Urinary bladder (tissue), 4 donors: ENCODE measurements around the gene MX1. TPM values are rescaled to one million over a fixed set of nuclear protein-coding genes. Genes with fewer than 3 reads are reported as not detected.

Source experiments
- DNase-seq: peaks from one replicate; pipeline ENCODE4 v3.0.0-alpha.2; 2015; ENCODE audit errors: extremely low spot score
- H3K27ac ChIP-seq: one replicate; pipeline ENCODE4 v1.5.1; 2013; ENCODE audit warnings: low read depth, mild to moderate bottlenecking, moderate library complexity
- H3K36me3 ChIP-seq: one replicate; pipeline ENCODE4 v1.6.1; 2013; ENCODE audit warnings: mild to moderate bottlenecking, moderate library complexity; ENCODE audit not compliant: insufficient read depth
- H3K4me1 ChIP-seq: one replicate; pipeline ENCODE4 v1.6.1; 2013; ENCODE audit warnings: mild to moderate bottlenecking, moderate library complexity; ENCODE audit not compliant: insufficient read depth
- H3K4me3 ChIP-seq: one replicate; pipeline ENCODE4 v1.5.1; 2013; ENCODE audit warnings: low read depth, low read length
- WGBS: extraction: QIAGEN DNeasy Blood & Tissue Kit; methylation state at CpG from one replicate; pipeline ENCODE4 v1.1.7; 2013; 5-methylcytosine and 5-hydroxymethylcytosine counted together
- polyA plus RNA-seq: library from polyadenylated mRNA; stranded (reverse); fragments of 200-250 nt; gene quantifications from one replicate; pipeline ENCODE4 v1.2.3, GENCODE V29; 2013
- total RNA-seq: library from RNA; depleted of rRNA; stranded (reverse); fragments of >200 nt; gene quantifications from one replicate; pipeline ENCODE4 v1.2.3, GENCODE V29; 2014
- donor health status: healthy with polysubstance abuse.
- donor health status: healthy.

The MX1 gene, protein sequence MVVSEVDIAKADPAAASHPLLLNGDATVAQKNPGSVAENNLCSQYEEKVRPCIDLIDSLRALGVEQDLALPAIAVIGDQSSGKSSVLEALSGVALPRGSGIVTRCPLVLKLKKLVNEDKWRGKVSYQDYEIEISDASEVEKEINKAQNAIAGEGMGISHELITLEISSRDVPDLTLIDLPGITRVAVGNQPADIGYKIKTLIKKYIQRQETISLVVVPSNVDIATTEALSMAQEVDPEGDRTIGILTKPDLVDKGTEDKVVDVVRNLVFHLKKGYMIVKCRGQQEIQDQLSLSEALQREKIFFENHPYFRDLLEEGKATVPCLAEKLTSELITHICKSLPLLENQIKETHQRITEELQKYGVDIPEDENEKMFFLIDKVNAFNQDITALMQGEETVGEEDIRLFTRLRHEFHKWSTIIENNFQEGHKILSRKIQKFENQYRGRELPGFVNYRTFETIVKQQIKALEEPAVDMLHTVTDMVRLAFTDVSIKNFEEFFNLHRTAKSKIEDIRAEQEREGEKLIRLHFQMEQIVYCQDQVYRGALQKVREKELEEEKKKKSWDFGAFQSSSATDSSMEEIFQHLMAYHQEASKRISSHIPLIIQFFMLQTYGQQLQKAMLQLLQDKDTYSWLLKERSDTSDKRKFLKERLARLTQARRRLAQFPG
- total RNA-seq: 51.2 TPM
- polyA plus RNA-seq: 20.4 TPM

DNA sequence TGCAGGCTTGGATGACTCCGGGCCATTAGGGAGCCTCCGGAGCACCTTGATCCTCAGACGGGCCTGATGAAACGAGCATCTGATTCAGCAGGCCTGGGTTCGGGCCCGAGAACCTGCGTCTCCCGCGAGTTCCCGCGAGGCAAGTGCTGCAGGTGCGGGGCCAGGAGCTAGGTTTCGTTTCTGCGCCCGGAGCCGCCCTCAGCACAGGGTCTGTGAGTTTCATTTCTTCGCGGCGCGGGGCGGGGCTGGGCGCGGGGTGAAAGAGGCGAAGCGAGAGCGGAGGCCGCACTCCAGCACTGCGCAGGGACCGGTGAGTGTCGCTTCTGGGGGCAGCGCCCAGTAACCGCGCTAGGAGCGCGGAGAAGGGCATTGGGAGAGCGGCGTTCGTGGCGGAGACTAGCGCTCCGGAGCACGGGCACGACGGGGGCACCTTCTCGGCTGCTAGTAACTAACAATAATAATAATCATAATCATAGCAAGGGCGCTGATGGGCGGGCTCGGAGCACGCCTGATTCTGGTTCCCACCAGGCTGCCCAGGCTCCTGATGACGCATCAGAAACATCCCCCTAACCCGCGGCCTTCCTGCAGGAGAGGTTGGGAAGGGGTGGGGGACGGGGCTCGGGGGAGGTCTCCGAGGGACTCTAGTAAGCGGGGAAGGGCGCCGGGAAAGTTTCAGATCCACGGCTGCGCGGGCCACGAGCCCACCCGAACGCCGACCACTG, at the start of gene MX1:
Gene MX1 (plus strand): TSS at position 286 of the 722 bp plus-strand sequence. CDS start 5,832 bp downstream, outside the sequence.
- 2% methylated on average over 65 of the region's 65 CpGs for WGBS
- Histone ChIP-seq H3K4me3 (peak within 1 kb of the TSS; percentile 72), H3K27ac (peak within 1 kb of the TSS; percentile 71), H3K4me1 (no peaks in the 10 kb centered on the region), H3K36me3 (peaks cover 2% of the 10 kb centered on the region)
- DNase-seq: no peak

DNA sequence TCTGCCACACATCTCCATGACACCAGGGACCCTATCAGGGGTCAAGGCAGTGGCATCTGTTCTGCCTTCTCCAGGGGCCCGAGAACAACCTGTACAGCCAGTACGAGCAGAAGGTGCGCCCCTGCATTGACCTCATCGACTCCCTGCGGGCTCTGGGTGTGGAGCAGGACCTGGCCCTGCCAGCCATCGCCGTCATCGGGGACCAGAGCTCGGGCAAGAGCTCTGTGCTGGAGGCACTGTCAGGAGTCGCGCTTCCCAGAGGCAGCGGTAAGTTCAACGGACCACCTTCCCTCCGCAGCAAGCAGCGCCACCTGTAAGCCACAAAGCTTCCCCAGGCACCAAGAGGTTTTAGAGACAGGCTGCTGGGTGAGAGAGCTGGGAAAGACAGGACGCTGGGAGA, 48.3 kb upstream of the MX1 start:
- H3K36me3 ChIP-seq: no peaks in the 10 kb centered on the region
- H3K4me1 ChIP-seq: no peaks in the 10 kb centered on the region
- no peak overlapping the region for H3K27ac ChIP-seq
- H3K4me3 ChIP-seq: no peak overlapping the region
- DNase-seq: no peak
- 85% methylated on average over 16 of the region's 16 CpGs for WGBS

DNA sequence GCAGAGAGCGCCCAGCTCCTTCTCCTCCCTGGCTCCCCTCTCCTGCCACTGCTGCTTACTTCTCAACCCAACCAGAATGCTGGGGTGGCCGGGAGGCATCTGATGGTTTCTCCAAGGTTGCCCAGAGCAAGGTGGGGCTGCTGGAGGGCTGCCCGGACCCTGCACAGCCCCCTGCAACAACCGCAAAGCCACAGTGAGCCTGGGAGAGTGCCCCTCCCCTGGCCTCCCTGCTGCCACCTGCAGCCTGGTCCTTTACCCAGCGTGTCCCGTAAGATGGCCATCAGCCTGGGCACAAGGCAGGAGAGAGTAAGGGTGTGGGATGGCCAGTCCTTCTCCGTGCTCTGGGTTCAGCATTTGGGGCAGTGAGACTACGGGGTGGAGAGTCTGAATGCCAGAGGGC, 47.2 kb upstream of the MX1 start:
- DNase-seq: no peak
- H3K4me3 ChIP-seq: no peak overlapping the region
- H3K4me1 ChIP-seq: no peaks in the 10 kb centered on the region
- H3K27ac ChIP-seq: no peak overlapping the region
- no peaks in the 10 kb centered on the region for H3K36me3 ChIP-seq
- WGBS: 74% methylated on average over 8 of the region's 8 CpGs

DNA sequence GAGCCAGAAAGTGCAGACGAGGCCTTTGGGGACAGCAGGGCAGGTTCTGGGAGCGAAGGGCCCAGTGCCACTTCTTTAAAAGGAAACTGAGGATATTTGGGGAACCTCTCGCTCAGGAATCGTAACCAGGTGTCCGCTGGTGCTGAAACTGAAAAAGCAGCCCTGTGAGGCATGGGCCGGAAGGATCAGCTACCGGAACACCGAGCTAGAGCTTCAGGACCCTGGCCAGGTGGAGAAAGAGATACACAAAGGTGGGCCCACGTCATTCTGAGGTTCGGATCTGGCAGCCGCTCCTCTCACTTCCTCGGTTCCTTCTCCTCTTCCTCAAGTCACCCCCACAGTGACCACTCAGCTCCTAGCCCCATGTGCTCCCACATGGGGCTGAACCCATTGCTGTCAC, 46.1 kb upstream of the MX1 start:
- WGBS: 89% methylated on average over 12 of the region's 12 CpGs
- no peaks in the 10 kb centered on the region for H3K36me3 ChIP-seq
- H3K4me1 ChIP-seq: no peaks in the 10 kb centered on the region
- no peak overlapping the region for H3K4me3 ChIP-seq
- H3K27ac ChIP-seq: no peak overlapping the region
- no peak for DNase-seq

DNA sequence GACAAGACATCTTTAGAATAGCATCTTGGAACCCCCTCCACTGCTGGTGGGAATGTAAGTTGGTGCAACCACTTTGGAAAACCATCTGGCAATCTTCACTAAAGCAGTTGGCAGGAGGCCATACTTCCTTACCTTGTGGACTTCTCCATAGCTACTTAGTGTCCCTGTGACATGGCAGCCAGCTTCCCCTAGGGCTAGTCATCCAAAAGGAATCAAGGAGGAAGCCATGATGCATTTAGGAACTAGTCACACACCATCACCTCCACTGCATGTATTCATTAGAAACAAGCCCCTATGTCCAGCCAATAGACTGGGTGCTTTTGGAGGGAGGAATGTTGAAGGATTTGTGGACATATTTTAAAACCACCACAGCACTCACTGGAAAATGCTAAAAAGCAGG, 44.3 kb upstream of the MX1 start:
- Histone ChIP-seq H3K36me3 (no peaks in the 10 kb centered on the region), H3K4me1 (no peaks in the 10 kb centered on the region), H3K27ac (no peak overlapping the region), H3K4me3 (no peak overlapping the region)
- no peak for DNase-seq

DNA sequence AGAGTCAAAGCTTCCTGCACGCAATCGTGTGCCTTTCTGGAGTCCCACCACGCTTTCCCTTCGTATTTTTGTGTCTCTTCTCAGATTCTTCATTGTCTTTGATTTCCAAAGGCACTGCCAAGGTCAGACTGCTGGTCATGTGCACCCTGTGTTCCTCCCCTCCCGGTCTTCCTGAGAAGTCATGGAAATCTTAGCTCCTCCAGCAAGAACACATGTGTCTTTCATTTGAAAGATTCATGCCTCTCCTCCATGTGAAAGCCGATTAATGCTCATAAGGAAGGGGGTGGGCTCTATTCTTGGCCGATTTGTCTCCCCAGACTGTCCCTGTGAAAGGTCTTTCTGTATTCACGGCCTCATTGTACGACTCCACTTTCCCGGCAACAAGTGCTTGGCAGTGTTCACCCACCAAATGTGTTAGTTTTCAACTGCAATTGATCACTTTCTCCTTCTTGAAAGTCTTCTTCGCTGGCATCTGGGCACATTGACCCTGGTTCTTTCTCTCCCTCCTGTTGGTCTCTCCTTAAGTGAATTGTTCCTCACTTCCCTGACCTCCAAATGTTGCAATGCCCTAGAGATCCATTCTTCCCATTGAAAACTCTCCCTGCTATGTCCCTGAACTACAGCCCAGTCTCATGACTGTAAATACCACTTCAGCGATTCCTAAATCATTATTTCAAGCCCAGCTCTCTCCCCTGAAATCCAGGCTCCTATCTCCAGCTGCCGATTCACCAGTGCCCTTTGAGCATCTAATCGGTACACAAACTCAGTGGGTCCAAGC, 38.8 kb upstream of the MX1 start:
- Histone ChIP-seq H3K4me3 (no peak overlapping the region), H3K4me1 (no peaks in the 10 kb centered on the region), H3K36me3 (no peaks in the 10 kb centered on the region), H3K27ac (no peak overlapping the region)
- no peak for DNase-seq
- 83% methylated on average over 14 of the region's 14 CpGs for WGBS

DNA sequence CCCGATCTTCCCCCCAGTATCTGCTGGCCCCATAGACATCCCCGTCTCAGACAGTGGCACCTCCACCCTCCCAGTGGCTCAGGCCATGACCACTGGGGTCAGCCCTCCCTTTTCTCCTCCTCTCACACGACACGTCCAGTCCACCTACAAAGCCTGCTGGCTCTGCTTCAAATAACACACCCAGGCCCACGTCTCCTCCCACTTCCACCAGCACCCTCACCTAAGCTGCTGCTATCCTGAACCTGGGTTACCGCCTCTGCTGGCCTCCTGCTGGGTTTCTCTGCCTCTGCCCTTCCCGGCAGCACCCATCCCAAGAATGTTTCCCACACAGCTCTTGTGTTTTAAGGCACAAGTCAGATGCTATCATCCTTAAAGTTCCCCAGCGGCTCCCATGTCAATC, 38.2 kb upstream of the MX1 start:
- DNase-seq: no peak
- Histone ChIP-seq H3K36me3 (no peaks in the 10 kb centered on the region), H3K4me3 (no peak overlapping the region), H3K27ac (no peak overlapping the region), H3K4me1 (no peaks in the 10 kb centered on the region)
- WGBS: 84% methylated on average over 8 of the region's 8 CpGs

DNA sequence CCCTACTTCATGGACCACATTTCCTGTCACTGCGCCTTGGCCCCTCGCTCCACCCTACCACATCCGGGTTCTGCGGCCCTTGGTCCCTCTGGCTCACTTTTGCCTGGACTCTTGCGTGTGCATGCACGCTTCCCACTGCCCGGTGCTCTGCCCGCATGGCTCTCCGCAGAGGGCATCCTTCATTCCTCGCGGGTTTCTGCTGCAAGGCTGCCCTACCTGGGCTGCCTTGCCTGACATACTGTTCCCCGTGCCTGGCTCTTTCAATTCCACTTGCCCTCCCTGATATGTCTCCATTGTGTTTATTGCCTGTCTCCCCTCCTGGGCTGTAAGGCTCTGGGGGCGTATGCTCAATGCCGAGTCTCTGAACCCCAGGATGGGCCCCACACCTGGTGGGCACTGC, 37.8 kb upstream of the MX1 start:
- H3K36me3 ChIP-seq: no peaks in the 10 kb centered on the region
- WGBS: 94% methylated on average over 14 of the region's 14 CpGs
- no peak for DNase-seq
- H3K4me3 ChIP-seq: no peak overlapping the region
- H3K27ac ChIP-seq: no peak overlapping the region
- no peaks in the 10 kb centered on the region for H3K4me1 ChIP-seq

DNA sequence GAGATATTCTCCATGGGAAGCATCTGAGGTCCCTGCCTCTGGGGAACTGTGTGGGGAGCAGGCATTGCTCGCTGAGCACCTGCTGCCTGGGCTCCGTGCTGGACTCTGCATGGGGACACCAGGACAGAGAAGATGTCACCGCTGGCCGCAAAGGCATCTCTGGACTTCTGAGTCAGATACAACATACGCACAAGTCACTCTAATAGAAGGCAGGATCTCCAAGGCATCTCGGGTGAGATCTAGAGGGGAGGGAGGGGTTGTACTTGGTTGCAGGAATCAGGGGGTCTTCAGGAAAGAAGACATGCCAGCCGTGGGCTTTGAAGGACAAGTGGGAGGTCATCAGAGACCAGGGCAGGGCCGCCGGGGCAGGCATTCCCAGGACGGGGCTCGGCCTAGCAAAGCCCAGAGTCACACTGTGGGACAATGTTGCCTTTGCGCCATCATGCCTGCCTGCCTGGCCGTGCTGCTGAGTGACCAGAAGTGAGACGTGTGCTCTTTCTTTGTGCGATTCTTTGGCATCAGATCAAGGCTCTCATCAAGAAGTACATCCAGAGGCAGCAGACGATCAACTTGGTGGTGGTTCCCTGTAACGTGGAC, 35.9 kb upstream of the MX1 start:
- no peak for DNase-seq
- 90% methylated on average over 17 of the region's 17 CpGs for WGBS
- H3K4me1 ChIP-seq: no peaks in the 10 kb centered on the region

DNA sequence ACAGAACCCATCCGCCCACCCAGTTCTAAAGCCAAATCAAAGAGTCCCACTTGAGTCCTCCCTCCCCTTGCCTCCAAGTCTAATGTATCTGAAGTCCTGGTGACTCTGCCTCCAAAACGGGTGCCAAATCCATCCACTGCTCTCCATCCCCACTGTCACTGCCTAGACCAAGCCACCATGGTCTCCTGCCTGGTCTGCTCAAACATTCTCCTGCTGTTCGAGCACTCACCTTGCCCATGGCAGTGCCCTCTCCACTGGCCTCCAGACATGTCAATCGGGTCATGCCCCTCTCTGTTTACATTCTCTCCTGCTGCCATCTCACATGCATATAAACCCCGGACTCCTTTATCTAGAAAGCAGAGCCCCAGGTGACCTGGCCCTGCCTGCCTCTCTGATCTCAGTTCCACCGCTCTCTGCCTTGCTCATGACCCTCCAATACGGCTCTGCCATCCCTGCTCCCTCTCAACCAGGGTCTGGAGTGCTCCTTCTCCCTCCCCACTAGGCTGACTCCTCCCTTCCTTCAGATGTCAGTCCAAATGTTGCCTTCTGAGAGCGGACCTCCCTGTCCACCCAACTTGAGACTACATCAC, 32.1 kb upstream of the MX1 start:
- no peak for DNase-seq
- WGBS: 88% methylated on average over 8 of the region's 8 CpGs
- Histone ChIP-seq H3K4me1 (no peaks in the 10 kb centered on the region), H3K4me3 (no peak overlapping the region), H3K36me3 (no peaks in the 10 kb centered on the region), H3K27ac (no peak overlapping the region)

More for the DNA sequence above, 35.9 kb upstream of the MX1 start:
- no peaks in the 10 kb centered on the region for H3K36me3 ChIP-seq
- H3K27ac ChIP-seq: no peak overlapping the region
- no peak overlapping the region for H3K4me3 ChIP-seq

DNA sequence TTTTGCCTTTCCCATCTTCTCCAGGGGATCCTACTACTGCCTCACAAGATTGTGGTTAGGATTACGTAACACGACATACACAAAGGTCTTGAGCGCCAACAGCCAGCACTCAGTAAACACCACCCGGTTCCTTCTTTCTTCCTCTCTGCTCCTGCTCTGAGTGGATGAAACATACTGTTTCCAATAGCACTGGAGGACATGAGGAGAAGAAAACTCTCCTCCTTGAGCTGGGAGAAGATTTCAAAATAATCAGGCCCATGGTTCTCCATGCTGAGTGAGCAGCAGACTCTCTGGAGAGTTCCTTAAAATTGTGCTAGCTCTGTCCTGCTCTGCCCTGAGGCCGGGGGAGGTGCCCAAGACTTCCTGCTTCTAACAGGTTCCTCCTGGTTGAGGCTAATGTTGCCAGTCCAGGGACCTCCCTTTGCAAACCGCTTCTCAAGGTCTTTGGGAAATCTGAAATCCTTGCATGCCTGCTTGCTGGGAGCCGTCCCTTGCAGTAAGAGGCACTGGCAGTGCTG, 29.4 kb upstream of the MX1 start:
- Histone ChIP-seq H3K4me1 (no peaks in the 10 kb centered on the region), H3K27ac (no peak overlapping the region), H3K4me3 (no peak overlapping the region), H3K36me3 (no peaks in the 10 kb centered on the region)
- no peak for DNase-seq
- 57% methylated on average over 7 of the region's 7 CpGs for WGBS

DNA sequence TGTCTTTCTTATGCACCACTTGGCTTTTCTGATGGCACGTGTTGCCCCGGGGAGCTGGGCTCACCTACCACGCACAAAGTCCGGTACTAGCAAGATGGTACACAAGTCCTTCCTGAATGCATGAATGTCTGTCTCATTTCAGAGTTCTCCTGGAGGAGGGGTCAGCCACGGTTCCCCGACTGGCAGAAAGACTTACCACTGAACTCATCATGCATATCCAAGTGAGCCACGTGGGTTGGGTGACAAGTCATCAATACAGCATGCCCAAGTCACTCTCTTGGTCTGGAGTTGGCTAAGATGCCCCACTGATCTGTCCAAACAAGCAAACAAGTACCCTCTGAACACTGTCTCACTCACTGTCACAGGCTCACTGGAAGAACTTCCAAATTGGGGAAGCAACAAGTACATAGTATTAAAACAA, 28.6 kb upstream of the MX1 start:
- no peak overlapping the region for H3K27ac ChIP-seq
- no peak for DNase-seq
- WGBS: 91% methylated on average over 7 of the region's 7 CpGs
- no peaks in the 10 kb centered on the region for H3K4me1 ChIP-seq
- no peaks in the 10 kb centered on the region for H3K36me3 ChIP-seq
- no peak overlapping the region for H3K4me3 ChIP-seq
